HepG2 (cell line): ENCODE results near the gene SPP1. TPM values are rescaled to one million over a fixed set of nuclear protein-coding genes. Genes with fewer than 3 reads are reported as not detected.

Experiments
- ATF1 ChIP-seq: IDR thresholded peaks from 2 replicates; pipeline ENCODE4 v1.6.1; 2016; ENCODE audit warnings: mild to moderate bottlenecking, control low read depth
- CREM ChIP-seq, 2 experiments: sonication (generic) in 1 of 2; formaldehyde crosslinking in 1 of 2; IDR thresholded peaks; 2 replicates each; pipeline versions ENCODE4 v1.4.0 to v1.6.1; 2016 to 2020; ENCODE audit warnings: antibody characterized with exemption in 1 of 2, mild to moderate bottlenecking in 1 of 2, missing genetic modification reagents in 1 of 2
- CTCF ChIP-seq: sonication (generic); formaldehyde crosslinking; IDR thresholded peaks from 2 replicates; pipeline ENCODE4 v1.5.0; 2020; ENCODE audit warnings: mild to moderate bottlenecking, missing genetic modification reagents, moderate library complexity
- HOXD1 ChIP-seq: sonication (generic); formaldehyde crosslinking; IDR thresholded peaks from 2 replicates; pipeline ENCODE4 v1.5.0; 2020; ENCODE audit warnings: missing genetic modification reagents
- JUNB ChIP-seq: sonication (generic); formaldehyde crosslinking; IDR thresholded peaks from 2 replicates; pipeline ENCODE4 v1.8.0; 2022; ENCODE audit warnings: missing genetic modification reagents, mild to moderate bottlenecking, borderline replicate concordance
- MYPOP ChIP-seq: sonication (generic); formaldehyde crosslinking; IDR thresholded peaks from 2 replicates; pipeline ENCODE4 v1.8.1; 2023; ENCODE audit warnings: mild to moderate bottlenecking, moderate library complexity, missing genetic modification reagents
- NR2C2 ChIP-seq: sonication (generic); formaldehyde crosslinking; IDR thresholded peaks from 2 replicates; pipeline ENCODE4 v1.4.0; 2020; ENCODE audit warnings: missing genetic modification reagents, mild to moderate bottlenecking, moderate library complexity, borderline replicate concordance
- NR3C1 ChIP-seq: sonication (generic); formaldehyde crosslinking; IDR thresholded peaks from 2 replicates; pipeline ENCODE4 v1.4.0; 2020; ENCODE audit warnings: missing genetic modification reagents
- PATZ1 ChIP-seq: sonication (generic); formaldehyde crosslinking; IDR thresholded peaks from 2 replicates; pipeline ENCODE4 v1.4.0; 2020; ENCODE audit warnings: missing genetic modification reagents
- POLR2A ChIP-seq, 2 experiments: IDR thresholded peaks; 2 replicates each; pipeline ENCODE4 v1.6.1; 2011; ENCODE audit warnings: low read depth in 2 of 2, low read length in 2 of 2, mild to moderate bottlenecking in 1 of 2, moderate library complexity in 1 of 2; ENCODE audit not compliant: insufficient read depth in 1 of 2
- SAP130 ChIP-seq: IDR thresholded peaks from 2 replicates; pipeline ENCODE4 v1.6.1; 2016; ENCODE audit warnings: low read depth
- SIX1 ChIP-seq: sonication (generic); formaldehyde crosslinking; IDR thresholded peaks from 2 replicates; pipeline ENCODE4 v1.4.0; 2020; ENCODE audit warnings: missing genetic modification reagents, borderline replicate concordance
- SMARCE1 ChIP-seq: fragments of 450-650 bp; IDR thresholded peaks from 2 replicates; pipeline ENCODE4 v1.6.1; 2017; ENCODE audit warnings: borderline replicate concordance
- WIZ ChIP-seq: sonication (generic); formaldehyde crosslinking; IDR thresholded peaks from 2 replicates; pipeline ENCODE4 v1.5.1; 2020; ENCODE audit warnings: mild to moderate bottlenecking, missing genetic modification reagents
- ZBTB7B ChIP-seq: sonication (generic); formaldehyde crosslinking; IDR thresholded peaks from 2 replicates; pipeline ENCODE4 v1.4.0; 2020; ENCODE audit warnings: missing genetic modification reagents
- ZFP1 ChIP-seq: IDR thresholded peaks from 2 replicates; pipeline ENCODE4 v1.6.1; 2016
- ZFP82 ChIP-seq: sonication (generic); formaldehyde crosslinking; IDR thresholded peaks from 2 replicates; pipeline ENCODE4 v1.5.1; 2020; ENCODE audit warnings: mild to moderate bottlenecking, missing genetic modification reagents, borderline replicate concordance
- ZNF136 ChIP-seq: sonication (generic); formaldehyde crosslinking; IDR thresholded peaks from 2 replicates; pipeline ENCODE4 v1.8.1; 2022; ENCODE audit warnings: low read depth, mild to moderate bottlenecking, moderate library complexity, missing genetic modification reagents
- ZNF607 ChIP-seq: sonication (generic); formaldehyde crosslinking; IDR thresholded peaks from 2 replicates; pipeline ENCODE4 v1.5.1; 2020; ENCODE audit warnings: missing genetic modification reagents, mild to moderate bottlenecking, borderline replicate concordance
- ZNF660 ChIP-seq: sonication (generic); formaldehyde crosslinking; IDR thresholded peaks from 2 replicates; pipeline ENCODE4 v1.5.1; 2020; ENCODE audit warnings: mild to moderate bottlenecking, low read depth, missing genetic modification reagents, borderline replicate concordance
- ZNF687 ChIP-seq: sonication (generic); formaldehyde crosslinking; IDR thresholded peaks from 2 replicates; pipeline ENCODE4 v1.5.1; 2020; ENCODE audit warnings: mild to moderate bottlenecking, missing genetic modification reagents, moderate library complexity
- ZNF724P ChIP-seq: sonication (generic); formaldehyde crosslinking; IDR thresholded peaks from 2 replicates; pipeline ENCODE4 v1.8.0; 2022; ENCODE audit warnings: missing genetic modification reagents, borderline replicate concordance
- ZNF891 ChIP-seq: sonication (generic); formaldehyde crosslinking; IDR thresholded peaks from 2 replicates; pipeline ENCODE4 v1.5.0; 2020; ENCODE audit warnings: mild to moderate bottlenecking, missing genetic modification reagents
- polyA plus RNA-seq, 8 experiments: library from polyadenylated mRNA; depleted of rRNA in 3 of 8; stranded (reverse) in 7 of 8; unstranded in 1 of 8; fragments of >200 nt; fragmentation: Illumina TruSeq in 4 of 8; extraction: Trizol in 4 of 8; gene quantifications; 2 replicates each; pipeline versions ENCODE4 v1.2.1 to v1.2.3, GENCODE V29; 2011 to 2016; ENCODE audit warnings: low read depth in 4 of 8, missing spikeins in 1 of 8, mixed read lengths in 1 of 8; ENCODE audit not compliant: insufficient read depth in 1 of 8
- total RNA-seq, 5 experiments: library from RNA; depleted of rRNA; stranded (reverse); fragments of >200 nt; fragmentation: Illumina TruSeq; extraction: Trizol; gene quantifications; 2 replicates each; pipeline ENCODE4 v1.2.3, GENCODE V29; 2016; ENCODE audit warnings: low read depth in 1 of 5

The SPP1 gene
- total and polyA plus RNA-seq, 2 of the 13 experiments (the other 11 are each of a cell fraction or from before 2014, with no cell fraction given), result 682 to 788 TPM

GRCh38 chr4:87975466-87975865 lies at the start of gene SPP1 (continued):
- TF ChIP-seq ZNF687, result 0 out of 2 replicates have a peak, but pooled peaks have one; percentile 11
- TF ChIP-seq MYPOP (CRISPR knock-in tag), result 0 out of 2 replicates have a peak, but pooled peaks have one; percentile 29
- peak; percentile 37; the same call in 1 of the 2 replicates for TF ChIP-seq CTCF (CRISPR knock-in tag)
- no peak for TF ChIP-seq HOXD1 (CRISPR knock-in tag)
- no peak for TF ChIP-seq ZNF724P (CRISPR knock-in tag)
- no peak for TF ChIP-seq ZFP1 (CRISPR knock-in tag)
- TF ChIP-seq ZNF136 (CRISPR knock-in tag), result no peak
- no peak for TF ChIP-seq ZNF607 (CRISPR knock-in tag)
- no peak for TF ChIP-seq ZNF891 (CRISPR knock-in tag)
- no peak for TF ChIP-seq CREM (IDR thresholded peaks at IDR 0.05)
- no peak for TF ChIP-seq CREM (CRISPR knock-in tag; IDR thresholded peaks at IDR 0.05)
- peak; percentile 41 for TF ChIP-seq SAP130
- no peak for TF ChIP-seq ATF1 (CRISPR knock-in tag)
- no peak for TF ChIP-seq ZBTB7B (CRISPR knock-in tag)
- peak; percentile 25 to 55; a peak in 1 of 4 replicates for TF ChIP-seq POLR2A (IDR thresholded peaks at IDR 0.05; ENCODE audit: insufficient read depth in 1 of 2, low read depth in 2 of 2, low read length in 2 of 2)
- no peak for TF ChIP-seq NR2C2 (CRISPR knock-in tag)
- no peak for TF ChIP-seq SIX1 (CRISPR knock-in tag)
- no peak for TF ChIP-seq ZNF660 (CRISPR knock-in tag)
- TF ChIP-seq SMARCE1, result no peak
- no peak for TF ChIP-seq WIZ (CRISPR knock-in tag)
- TF ChIP-seq PATZ1 (CRISPR knock-in tag), result no peak
- TF ChIP-seq JUNB (CRISPR knock-in tag), result no peak
- TF ChIP-seq ZFP82 (CRISPR knock-in tag), result no peak
- no peak for TF ChIP-seq NR3C1 (CRISPR knock-in tag)
